GM18517 (cell line): ENCODE data around the gene SYNJ2.

ENCODE experiments used
- ATAC-seq: cut with Tn5 transposase; IDR thresholded peaks from one replicate; pipeline ENCODE4 v1.9.1; 2021; ENCODE audit warnings: mild to moderate bottlenecking, moderate library complexity; ENCODE audit not compliant: unreplicated experiment

The SYNJ2 gene

DNA sequence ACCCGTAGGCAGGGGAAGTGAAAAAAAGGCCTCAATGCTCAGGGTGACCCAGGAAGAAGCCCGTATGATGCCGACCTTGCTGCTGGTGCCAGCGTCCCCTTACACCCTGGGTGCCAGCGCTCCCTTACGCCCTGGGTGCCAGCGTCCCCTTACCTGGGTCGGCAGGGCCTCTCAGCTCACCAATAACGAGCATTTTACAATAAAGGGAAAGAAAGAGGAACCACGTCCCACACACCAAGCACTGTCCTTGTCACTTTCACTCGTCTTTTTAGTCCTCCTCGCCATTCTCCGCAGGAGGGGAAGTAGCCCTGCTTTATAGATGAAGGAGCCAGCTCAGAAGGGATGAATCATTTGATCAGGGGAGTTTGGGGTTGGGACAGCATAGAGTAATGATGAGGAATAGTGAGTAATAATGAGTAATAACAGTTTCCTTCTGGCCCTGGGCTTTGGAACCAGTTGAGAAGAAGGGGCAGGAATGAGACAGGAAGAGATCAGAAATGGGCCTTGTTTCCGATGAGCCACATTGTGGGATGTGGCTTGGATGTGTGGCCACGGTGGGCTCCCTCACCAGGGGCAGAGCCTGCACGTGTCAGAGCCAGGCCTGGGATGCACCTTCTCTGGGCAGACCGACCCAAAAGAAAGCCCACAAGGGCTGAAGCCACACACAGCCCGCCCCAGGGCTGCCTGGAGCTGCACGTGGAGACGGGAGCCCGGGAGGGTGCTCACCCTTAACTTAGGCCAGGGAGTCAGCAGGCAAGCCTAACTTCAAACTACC, 75.7 kb downstream of the SYNJ2 start:
- ATAC-seq = no peak

DNA sequence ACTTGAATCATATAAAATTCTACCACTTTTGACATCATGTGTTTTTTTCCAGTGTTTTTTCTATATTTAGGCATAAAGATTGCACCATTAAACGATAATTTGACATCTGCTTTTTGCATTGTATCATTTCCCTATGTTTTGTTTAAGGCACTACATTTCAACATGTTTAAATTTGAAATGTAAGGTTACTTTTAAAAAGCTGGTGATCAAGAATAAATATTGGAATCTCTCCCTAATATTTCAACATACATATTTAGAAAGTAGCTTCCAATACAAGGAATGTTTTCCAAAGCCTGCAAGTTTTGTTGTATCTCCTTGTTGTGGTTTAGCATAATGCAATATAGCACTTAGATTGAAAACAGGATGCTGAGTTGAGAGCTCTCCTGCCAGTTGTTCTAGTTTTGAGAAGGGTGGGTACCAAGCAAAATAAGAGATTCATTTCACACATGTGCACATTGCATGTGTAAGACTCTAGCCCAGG, 76.5 kb downstream of the SYNJ2 start:
- no peak for ATAC-seq

DNA sequence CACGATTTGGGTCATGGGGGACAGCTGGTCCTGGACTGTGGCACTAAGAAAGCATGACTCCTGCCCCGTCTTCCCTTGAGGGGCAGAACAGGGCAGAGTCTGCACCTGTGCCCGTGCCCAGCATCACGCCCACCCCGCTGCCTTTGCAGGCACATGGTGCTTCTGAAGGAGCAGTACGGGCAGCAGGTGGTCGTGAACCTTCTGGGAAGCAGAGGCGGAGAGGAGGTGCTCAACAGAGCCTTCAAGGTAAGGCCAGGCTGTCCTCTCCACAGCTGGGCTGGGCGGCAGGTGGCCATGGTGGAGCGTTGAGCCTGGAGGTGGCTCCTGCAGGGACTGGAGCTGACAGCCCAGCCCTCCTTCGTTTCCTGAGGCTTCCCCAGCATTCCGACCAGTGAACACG, 77.4 kb downstream of the SYNJ2 start:
- no peak for ATAC-seq

DNA sequence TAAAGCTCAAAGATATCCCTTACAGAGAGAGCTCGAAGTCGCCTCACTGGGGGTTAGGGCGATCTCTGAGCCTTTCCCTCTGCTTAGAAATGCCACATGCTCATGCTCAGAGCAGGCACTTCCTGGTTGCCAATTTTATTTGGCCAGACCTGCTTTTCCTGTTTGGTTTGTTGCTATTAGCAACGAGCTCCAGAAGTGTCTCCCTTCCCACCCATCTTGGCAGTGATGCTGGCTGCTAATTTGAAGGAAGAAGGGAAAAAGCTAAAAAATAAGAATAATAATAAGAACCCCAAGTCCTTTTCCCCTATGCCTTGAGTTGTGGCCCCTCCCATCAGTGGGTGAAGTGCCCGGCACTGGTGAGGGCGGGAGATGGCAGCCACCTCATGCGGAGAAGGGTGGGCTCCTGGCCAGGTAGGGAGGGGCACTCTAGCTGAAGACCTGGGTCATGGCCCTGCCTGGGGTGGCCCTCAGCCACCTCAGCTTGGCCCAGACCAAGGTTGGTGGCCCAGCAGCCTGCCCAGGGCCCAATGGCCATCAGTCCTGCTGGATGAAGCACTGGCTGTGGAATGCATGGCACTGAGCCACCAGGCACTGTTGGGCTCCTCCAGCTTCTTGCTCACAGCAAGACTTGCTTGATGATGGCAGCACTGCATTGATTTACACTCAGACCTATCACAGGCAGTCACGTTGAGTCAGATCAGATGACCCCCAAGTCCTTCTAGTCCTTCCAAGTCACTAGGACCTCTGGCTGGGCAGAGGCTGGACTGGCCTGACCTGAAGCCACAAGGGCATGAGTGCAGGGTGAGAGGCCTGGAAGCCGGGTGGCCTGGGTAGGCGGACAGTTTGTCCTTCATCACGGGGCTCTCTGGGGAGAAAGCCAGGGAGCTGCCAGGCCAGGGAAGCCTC, 79.0 kb downstream of the SYNJ2 start:
- ATAC-seq = no peak

DNA sequence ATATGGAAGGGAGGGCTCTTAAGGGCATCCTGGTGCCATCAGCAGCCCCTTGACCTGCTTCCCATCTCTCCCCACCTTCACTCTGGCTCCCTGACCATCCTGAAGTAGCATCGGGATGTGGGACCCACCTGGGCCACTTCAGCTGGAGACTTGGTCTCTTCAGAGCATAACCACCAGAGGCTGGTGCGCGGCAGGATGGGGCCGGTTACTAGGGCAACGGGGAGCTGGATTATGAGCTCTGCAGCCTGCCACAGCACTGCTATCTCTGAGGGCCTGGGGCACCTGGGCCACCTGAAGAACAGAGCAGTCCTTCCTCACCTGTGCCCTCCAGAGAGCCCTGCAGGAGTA, 79.7 kb downstream of the SYNJ2 start:
- no peak for ATAC-seq

DNA sequence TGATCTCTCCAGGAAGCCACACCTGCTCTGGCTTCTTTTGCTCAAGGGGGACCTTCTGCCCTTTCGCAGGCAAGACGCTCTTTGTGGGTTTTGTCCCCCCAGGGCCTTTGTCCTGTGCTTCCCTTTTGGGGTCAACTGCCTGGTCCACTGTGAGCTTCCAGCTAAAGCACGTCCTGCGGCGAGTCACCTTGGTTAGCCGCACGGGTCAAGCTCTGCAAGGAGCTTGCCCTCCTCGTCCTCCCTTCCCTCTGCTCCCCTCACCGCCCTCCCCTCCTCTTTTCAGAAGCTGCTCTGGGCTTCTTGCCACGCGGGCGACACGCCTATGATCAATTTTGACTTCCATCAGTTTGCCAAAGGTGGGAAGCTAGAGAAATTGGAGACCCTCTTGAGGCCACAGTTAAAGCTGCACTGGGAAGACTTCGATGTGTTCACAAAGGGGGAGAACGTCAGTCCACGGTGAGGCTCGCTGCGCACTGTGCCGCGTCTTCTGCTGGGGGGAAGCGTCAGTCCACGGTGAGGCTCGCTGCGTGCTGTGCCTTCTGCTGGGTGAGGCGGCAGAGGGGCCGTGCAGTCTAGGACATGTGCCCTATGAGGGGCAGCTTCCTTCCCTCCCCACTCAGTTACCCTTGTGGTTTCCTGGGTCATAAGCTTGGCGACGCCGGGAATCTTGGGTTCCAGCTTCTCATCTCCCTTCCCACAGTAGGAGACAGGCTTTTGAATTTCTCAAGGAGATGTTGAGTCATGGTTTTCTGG, 80.2 kb downstream of the SYNJ2 start:
- ATAC-seq = no peak

DNA sequence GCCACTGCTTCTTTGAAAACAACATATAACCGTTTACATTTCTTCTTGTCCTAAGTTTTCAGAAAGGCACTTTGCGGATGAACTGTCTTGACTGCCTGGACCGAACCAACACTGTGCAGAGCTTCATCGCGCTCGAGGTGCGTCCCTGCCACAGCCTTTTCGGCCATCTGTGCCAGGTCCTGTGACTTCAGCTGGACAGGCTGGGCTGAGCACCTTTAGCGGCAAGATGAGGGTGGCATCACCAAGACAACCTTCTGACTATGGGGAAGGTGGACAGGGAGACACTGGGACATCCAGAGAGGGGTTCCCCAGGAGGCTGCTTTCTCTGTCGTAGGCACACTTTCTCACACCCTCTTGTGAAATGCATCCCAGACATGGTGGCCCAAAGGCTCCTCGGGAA, 82.1 kb downstream of the SYNJ2 start:
- ATAC-seq = no peak

DNA sequence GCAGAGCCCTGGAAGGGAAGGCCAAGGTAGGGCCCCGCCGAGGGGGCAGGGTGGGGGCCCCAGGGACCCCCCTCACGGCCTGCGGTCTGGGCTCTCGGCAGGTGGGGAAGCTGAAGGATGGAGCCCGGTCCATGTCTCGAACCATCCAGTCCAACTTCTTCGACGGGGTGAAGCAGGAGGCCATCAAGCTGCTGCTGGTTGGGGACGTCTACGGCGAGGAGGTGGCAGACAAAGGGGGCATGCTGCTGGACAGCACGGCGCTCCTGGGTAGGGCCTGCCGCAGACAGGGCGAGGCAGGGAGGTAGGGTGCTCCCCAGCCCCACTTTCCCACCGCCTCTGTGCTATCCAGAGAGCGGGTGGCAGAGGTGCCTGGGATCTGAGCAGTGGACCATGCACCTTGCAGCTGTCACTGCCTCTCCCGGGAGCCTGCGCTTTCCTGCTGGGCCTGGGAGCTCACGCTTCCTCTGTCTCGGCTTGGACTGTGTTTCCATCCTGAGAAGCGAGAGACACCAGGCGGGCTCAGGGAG, 83.1 kb downstream of the SYNJ2 start:
- ATAC-seq = no peak

DNA sequence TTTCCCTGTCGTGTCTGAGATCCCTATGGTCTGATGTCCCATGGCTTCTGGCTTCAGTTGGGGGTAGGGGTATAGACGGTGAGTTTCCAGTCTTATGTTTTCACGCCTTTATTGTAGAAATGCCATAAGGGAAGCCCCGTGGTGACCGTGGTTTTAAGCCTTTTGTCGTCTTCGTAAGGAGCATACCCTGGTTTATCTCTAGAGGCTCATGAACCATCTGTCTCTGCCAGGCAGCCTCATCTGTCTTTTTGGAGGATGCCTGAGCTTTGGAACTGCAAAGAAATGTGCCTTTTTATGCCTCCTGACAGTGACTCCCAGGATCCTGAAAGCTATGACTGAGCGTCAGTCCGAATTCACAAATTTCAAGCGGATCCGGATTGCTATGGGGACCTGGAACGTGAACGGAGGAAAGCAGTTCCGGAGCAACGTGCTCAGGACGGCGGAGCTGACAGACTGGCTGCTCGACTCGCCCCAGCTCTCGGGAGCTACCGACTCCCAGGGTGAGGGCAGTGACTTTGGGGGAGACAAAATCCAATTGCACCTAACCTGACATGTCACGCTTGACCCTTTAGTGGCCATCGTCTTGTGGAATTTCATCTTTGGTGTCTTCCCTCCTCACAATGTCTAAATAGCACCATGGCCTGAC, 84.6 kb downstream of the SYNJ2 start:
- no peak for ATAC-seq

DNA sequence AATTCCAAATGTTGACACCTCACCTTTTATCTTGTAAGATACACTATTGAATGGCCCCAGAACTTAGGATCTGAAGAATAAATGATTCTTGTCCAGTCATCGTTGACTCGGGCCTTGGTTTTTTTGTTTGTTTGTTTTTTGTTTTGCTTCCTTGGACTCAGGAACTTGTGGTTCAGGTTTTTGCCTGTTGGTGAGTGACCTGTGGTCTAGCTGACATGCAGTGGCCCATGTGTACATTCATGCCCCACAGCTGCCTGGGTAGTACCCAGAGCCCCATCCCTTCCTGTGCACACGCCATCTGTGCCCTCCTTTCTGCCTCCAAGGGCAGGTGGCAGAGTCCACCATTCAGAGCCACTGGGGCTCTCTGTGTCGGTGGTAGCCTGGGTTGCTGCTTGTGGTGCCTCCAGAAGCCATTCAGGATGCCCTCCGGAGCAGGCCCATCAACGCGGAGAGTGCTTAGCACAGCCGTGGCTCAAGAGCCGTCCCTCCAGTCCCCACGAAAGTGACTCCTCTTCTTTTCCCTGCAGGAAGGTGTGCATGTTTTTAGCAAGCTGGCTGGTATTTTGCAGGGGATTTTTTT, 85.9 kb downstream of the SYNJ2 start:
- no peak for ATAC-seq

DNA sequence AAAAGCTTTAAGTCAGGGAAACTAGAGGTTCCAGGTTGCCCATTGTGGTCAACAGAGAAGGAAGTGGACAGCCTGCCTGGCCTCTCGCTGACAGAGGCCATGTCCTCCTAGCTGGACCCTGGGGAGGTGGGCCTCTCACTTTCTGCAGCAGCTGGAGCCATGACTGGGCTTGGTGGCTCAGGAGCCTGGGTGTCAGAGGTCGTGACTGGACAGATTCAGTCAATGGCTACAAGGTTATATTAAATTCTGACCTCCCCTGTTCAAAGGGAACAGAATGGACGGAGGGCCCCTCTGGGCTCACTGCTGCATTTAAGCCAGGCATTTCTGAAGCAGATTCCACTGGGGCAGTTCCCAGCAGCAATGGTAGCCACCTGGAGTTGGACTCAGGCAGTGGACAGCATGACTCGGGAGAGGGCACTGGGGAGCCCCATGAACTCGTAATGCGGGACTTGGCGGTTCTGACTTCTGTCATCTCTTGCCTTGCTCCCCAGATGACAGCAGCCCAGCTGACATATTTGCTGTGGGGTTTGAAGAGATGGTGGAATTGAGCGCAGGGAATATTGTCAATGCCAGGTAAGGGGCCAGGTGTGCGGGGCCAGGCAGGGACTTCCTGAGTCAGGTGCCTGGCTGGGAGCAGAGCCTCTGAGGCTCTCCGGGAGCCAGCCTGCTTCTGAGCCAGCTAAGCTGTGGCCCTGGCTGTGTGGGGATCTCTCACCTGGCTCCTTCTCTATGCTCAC, 86.7 kb downstream of the SYNJ2 start:
- ATAC-seq = no peak

DNA sequence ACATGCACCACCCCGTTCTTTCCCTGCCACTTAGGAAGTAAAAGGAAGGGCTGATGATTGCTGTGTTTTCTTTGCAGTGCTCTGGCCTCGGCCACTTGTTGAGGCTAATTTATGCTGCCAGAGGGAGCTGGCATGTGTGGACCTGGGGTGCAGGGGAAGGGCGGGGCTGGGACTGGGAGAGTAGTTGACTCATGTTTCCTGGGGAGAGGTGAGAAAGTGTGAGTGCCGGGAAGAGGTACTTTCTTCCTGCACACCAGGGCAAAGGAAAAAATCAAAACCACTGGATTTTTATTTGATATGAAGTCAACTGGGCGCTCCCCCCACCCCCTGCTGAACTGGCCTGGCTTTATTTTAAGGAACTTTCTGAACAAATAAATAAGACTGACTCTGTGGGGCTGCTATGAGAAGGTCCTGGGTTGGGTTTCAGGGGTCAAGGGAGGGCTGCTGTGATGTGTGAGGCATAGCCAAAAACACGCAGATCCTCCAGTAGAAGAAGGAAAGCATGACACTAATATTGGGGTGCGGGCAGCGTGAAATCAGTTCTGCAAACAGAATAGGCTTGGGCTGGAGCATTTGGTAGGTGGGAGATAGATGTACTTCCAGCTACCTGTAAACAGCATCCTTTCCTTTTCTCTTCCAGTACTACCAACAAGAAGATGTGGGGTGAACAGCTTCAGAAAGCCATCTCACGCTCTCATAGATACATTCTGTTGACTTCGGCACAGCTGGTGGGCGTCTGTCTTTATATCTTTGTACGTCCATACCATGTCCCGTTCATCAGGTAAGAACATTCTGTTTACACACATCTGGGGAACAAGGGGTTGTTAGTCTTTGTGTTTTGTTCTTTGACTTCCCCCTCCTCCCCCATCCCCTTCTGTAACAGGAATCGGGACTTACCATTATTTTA, 87.5 kb downstream of the SYNJ2 start:
- no peak for ATAC-seq

DNA sequence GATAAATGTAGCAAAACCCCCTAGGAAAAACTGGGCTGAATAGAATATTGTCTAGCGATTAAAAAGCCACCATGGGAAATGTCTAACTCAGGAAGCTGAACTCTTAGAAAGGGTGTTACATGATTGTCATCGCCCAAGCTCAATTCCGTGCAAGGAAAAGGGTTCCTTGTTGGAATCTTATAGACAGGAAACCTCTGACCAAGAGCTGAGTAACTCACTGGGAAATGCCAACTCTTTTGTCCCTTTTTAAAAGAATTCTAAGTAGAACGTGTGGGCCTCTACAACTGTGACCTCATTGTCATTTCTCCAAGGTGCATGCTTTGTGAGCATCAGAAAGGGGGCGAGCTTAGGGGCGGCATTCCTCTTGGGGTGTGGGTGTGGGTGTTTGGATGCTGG, 88.1 kb downstream of the SYNJ2 start:
- ATAC-seq = no peak

DNA sequence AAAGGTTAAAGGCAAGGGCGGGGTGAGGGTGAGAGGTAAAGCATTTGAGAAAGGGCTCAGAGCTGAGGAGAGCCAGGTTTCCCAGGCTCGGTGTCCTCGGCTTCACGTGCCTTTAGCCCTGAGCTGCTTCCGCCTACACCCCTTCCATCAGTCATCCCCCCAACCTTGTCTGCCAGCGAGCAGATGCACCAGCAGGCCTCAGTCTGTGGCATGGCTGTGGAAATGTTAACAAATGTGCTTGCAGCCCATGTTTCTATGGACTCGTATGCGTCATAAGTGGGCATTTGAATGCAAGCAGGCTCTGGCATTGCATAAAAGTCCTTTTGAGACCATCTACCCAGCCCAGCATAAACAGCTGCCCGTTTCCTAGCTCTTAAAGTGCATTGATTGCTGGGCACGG, 88.8 kb downstream of the SYNJ2 start:
- ATAC-seq = no peak

DNA sequence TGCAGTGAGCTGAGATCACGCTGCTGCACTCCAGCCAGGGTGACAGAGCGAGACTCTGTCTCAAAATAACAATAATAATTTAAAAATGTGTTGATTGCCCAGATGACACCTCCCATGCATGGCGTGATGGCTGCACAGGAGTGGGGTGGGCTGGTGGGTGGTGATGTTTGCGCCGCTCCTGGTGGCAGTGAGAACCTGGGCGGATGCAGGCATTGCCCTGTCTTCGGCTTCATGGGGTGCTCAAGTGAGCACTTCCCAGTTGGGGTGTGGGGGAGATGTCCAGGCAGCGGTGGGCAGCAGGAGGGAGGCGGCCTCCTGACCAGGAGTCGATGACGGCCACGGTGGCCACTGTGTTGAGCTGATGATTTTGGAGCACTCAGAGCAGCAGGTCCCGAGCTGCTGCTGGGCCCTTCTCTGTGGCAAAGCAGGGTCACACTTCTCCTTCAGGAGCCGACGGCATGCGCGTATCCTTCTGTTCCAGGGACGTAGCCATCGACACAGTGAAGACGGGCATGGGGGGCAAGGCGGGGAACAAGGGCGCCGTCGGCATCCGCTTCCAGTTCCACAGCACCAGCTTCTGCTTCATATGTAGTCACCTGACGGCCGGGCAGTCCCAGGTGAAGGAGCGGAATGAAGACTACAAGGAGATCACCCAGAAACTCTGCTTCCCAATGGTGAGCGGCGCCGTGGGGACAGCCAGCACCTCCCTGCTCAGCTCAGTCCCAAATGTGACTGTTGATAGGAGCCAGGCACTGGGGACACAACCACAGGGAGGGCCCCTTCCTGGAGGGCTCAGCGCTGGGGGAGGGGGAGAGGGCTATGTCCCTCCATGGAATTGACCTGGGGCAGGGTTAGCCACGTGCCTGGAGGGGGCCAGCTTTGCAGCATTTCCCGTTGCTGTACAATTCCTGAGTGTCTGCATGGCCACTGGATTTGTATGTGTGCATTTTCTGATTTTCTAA, 89.7 kb downstream of the SYNJ2 start:
- no peak for ATAC-seq

DNA sequence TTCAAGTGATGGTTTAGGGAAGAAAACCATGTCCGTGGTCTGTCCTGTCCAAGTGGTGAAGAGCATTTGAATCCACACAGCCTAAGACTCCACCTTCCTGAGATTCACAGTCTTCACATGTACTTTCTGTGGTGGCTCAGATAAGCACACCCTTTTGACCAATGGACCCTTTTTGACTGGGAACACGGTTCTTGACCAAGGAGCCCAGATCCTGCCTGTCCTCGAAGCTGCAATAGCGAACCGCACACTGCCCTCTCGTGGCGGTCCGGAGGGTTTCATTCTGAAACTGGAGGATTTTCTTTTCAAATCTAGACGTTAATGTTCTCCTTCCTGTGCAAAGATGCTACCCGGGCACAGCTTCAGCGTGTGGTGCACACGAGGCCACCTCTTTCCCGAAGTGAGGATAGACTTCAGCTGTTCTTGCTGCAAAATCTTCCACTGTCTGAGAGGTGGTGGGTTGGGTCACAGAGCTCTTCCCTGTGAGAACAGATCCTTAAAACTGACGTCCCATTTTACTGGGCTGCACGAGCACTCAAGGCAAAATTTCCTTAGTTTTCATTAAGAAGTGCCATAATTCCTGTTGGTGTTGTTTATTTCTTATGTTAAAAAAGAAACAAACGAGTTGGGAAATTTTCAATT, 90.5 kb downstream of the SYNJ2 start:
- ATAC-seq = no peak

DNA sequence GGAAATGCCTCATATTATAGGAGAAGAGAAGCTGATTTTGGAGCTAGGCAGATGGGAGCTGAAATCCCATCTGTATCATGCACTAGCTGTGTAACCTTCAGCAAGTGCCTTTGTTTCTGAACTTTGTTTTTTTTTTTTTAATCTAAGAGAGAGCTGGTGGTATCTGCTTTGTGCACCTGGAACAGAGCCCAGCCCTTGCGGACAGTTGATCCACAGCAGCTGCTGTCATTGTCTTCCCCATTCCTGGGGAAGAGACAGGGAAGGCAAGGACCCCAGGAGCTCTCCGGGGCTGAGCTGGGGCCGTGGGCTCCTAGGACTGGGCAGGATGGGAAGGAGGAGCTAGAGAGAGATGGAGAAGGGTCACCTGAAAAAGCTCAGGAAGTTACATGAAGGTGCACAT, 92.1 kb downstream of the SYNJ2 start:
- ATAC-seq = no peak
